Activated naive CD4-positive, alpha-beta T cell treated with anti-CD3 and anti-CD28 coated beads for 36 hours (primary cell): ENCODE data around the gene FTSJ3. TPM values are rescaled to one million over a fixed set of nuclear protein-coding genes. Genes with fewer than 3 reads are reported as not detected.
"Not testable (repeated sequence)": the region's sequence is repeated elsewhere in the genome, so short reads cannot be mapped to it uniquely, and the experiment has no call there.

Source experiments
- CTCF ChIA-PET: fragments of 350-600 bp; sonication (Branson Sonifier 250); formaldehyde crosslinking; loops from one replicate; lab custom pipeline; 2021; ENCODE audit warnings: antibody characterized with exemption; lab: Charles Lee
- DNase-seq: peaks from one replicate; pipeline ENCODE4 v3.0.0-alpha.2; 2020
- H3K27ac Mint-ChIP-seq: one replicate; pipeline ENCODE4 v1.8.0; 2021; ENCODE audit warnings: mild to moderate bottlenecking, mixed read lengths
- H3K27me3 Mint-ChIP-seq: one replicate; pipeline ENCODE4 v1.8.0; 2021; ENCODE audit warnings: low read depth, mixed read lengths
- H3K36me3 Mint-ChIP-seq: one replicate; pipeline ENCODE4 v1.8.0; 2021; ENCODE audit warnings: low read depth, mixed read lengths
- H3K4me1 Mint-ChIP-seq: one replicate; pipeline ENCODE4 v1.8.0; 2021; ENCODE audit warnings: low read depth, mixed read lengths
- H3K4me3 Mint-ChIP-seq: one replicate; pipeline ENCODE4 v1.8.0; 2021; ENCODE audit warnings: mild to moderate bottlenecking, moderate library complexity, mixed read lengths
- H3K9me3 Mint-ChIP-seq: one replicate; pipeline ENCODE4 v1.8.0; 2021; ENCODE audit warnings: mixed read lengths
- intact Hi-C: fragments of 100-400 bp; cut with micrococcal nuclease; formaldehyde crosslinking; loops from one replicate; pipeline ENCODE4 v1.15.1; 2023
- total RNA-seq, 2 experiments: library from RNA; stranded (reverse); gene quantifications; one replicate each; pipeline ENCODE4 v1.2.3, GENCODE V29; 2021

The FTSJ3 gene
- total RNA-seq, 2 experiments from 2014 or later: 25.3 to 26.2 TPM

- CTCF ChIA-PET: interaction anchor here (1.0 kb wide), 1 partner anchor 28 kb away, joined by 5 read pairs; no protein-coding TSS in a partner anchor
- H3K27ac Mint-ChIP-seq: no peak overlapping the region
Observed at GRCh38 chr17:63854709-63855108, 27.2 kb upstream of the FTSJ3 start.

GRCh38 chr17:63853260-63853659, 25.8 kb upstream of the FTSJ3 start:
- H3K27ac Mint-ChIP-seq: no peak overlapping the region
- no peaks in the 10 kb centered on the region for H3K27me3 Mint-ChIP-seq
- CTCF ChIA-PET: no interaction called here
- H3K4me3 Mint-ChIP-seq: no peak overlapping the region
- intact Hi-C loops: no loop called here
- no peaks in the 10 kb centered on the region for H3K9me3 Mint-ChIP-seq
- H3K4me1 Mint-ChIP-seq: peaks cover 10% of the 10 kb centered on the region
- no peaks in the 10 kb centered on the region for H3K36me3 Mint-ChIP-seq
- no peak for DNase-seq

More at GRCh38 chr17:63854709-63855108, 27.2 kb upstream of the FTSJ3 start:
- H3K4me1 Mint-ChIP-seq: no peaks in the 10 kb centered on the region
- intact Hi-C loops: no loop called here
- H3K36me3 Mint-ChIP-seq: no peaks in the 10 kb centered on the region
- H3K4me3 Mint-ChIP-seq: no peak overlapping the region
- no peaks in the 10 kb centered on the region for H3K9me3 Mint-ChIP-seq
- no peaks in the 10 kb centered on the region for H3K27me3 Mint-ChIP-seq
- DNase-seq: no peak

GRCh38 chr17:63850401-63850800, 22.9 kb upstream of the FTSJ3 start:
- CTCF ChIA-PET: interaction anchor here (1.2 kb wide), 1 partner anchor 16 kb away, joined by 3 read pairs; no protein-coding TSS in a partner anchor
- H3K9me3 Mint-ChIP-seq: peaks cover 2% of the 10 kb centered on the region
- no peak for DNase-seq
- no peak overlapping the region for H3K27ac Mint-ChIP-seq
- no peak overlapping the region for H3K4me3 Mint-ChIP-seq
- H3K36me3 Mint-ChIP-seq: peaks cover 1% of the 10 kb centered on the region
- H3K4me1 Mint-ChIP-seq: peaks cover 21% of the 10 kb centered on the region
- no peaks in the 10 kb centered on the region for H3K27me3 Mint-ChIP-seq
- intact Hi-C loops: no loop called here

- Mint-ChIP-seq H3K4me1 (peaks cover 24% of the 10 kb centered on the region), H3K4me3 (peak overlapping the region; percentile 75), H3K27me3 (no peaks in the 10 kb centered on the region), H3K9me3 (peaks cover 2% of the 10 kb centered on the region), H3K36me3 (peaks cover 1% of the 10 kb centered on the region), H3K27ac (peak overlapping the region; percentile 82)
- intact Hi-C loops: no loop called here
- peak; percentile 98 for DNase-seq
- CTCF ChIA-PET: interaction anchor here (0.6 to 4.9 kb wide), 17 partner anchors 10 to 180 kb away, joined by 3 to 38 read pairs (median 3); partner anchors contain the start of gene DDX42
Observed at GRCh38 chr17:63848834-63849689, 21.6 kb upstream of the FTSJ3 start.

- peak overlapping the region; percentile 75 for H3K4me3 Mint-ChIP-seq
- peaks cover 28% of the 10 kb centered on the region for H3K4me1 Mint-ChIP-seq
- H3K27ac Mint-ChIP-seq: no peak overlapping the region
- CTCF ChIA-PET: interaction anchor here (1.5 to 4.9 kb wide), 4 partner anchors 10 to 169 kb away, joined by 3 to 38 read pairs (median 8); no protein-coding TSS in a partner anchor
- H3K27me3 Mint-ChIP-seq: no peaks in the 10 kb centered on the region
- H3K36me3 Mint-ChIP-seq: peaks cover 1% of the 10 kb centered on the region
- DNase-seq: no peak
- intact Hi-C loops: no loop called here
- peaks cover 2% of the 10 kb centered on the region for H3K9me3 Mint-ChIP-seq
Observed at GRCh38 chr17:63847525-63848249, 20.2 kb upstream of the FTSJ3 start.

- Mint-ChIP-seq H3K36me3 (peaks cover 2% of the 10 kb centered on the region), H3K9me3 (peaks cover 2% of the 10 kb centered on the region), H3K27ac (no peak overlapping the region), H3K4me3 (no peak overlapping the region), H3K4me1 (peaks cover 37% of the 10 kb centered on the region), H3K27me3 (no peaks in the 10 kb centered on the region)
- CTCF ChIA-PET: interaction anchor here (1.6 to 4.9 kb wide), 2 partner anchors 14 to 20 kb away, joined by 7 to 38 read pairs; no protein-coding TSS in a partner anchor
- no peak for DNase-seq
- intact Hi-C loops: no loop called here
Observed at GRCh38 chr17:63845509-63845908, 18.0 kb upstream of the FTSJ3 start.

GRCh38 chr17:63843910-63844677, 16.6 kb upstream of the FTSJ3 start:
- peak overlapping the region; percentile 94 for H3K27ac Mint-ChIP-seq
- DNase-seq: no peak
- H3K9me3 Mint-ChIP-seq: peaks cover 2% of the 10 kb centered on the region
- peaks cover 43% of the 10 kb centered on the region for H3K4me1 Mint-ChIP-seq
- H3K27me3 Mint-ChIP-seq: no peaks in the 10 kb centered on the region
- peak overlapping the region; percentile 91 for H3K4me3 Mint-ChIP-seq
- peaks cover 5% of the 10 kb centered on the region for H3K36me3 Mint-ChIP-seq
- intact Hi-C loops: loop anchor here (1.0 to 2.0 kb wide), 8 partner anchors 17 to 301 kb away; partner anchors contain the start of genes CCDC47, DCAF7, ERN1 and FTSJ3
- CTCF ChIA-PET: interaction anchor here (0.5 to 4.9 kb wide), 10 partner anchors 9 to 500 kb away, joined by 3 to 38 read pairs (median 4); partner anchors contain the start of genes CCDC47, DDX42, FTSJ3 and PSMC5

- H3K27ac Mint-ChIP-seq: peak overlapping the region; percentile 94
- intact Hi-C loops: loop anchor here (1.0 to 2.0 kb wide), 8 partner anchors 16 to 301 kb away; partner anchors contain the start of genes CCDC47, DCAF7, ERN1 and FTSJ3
- H3K9me3 Mint-ChIP-seq, H3K36me3 Mint-ChIP-seq, H3K27me3 Mint-ChIP-seq: not testable (repeated sequence)
- H3K4me3 Mint-ChIP-seq: peak overlapping the region; percentile 91
- CTCF ChIA-PET: interaction anchor here (0.6 to 1.6 kb wide), 5 partner anchors 8 to 501 kb away, joined by 3 to 14 read pairs (median 4); partner anchors contain the start of genes FTSJ3 and PSMC5
- peak; percentile 53 for DNase-seq
- peaks cover 42% of the 10 kb centered on the region for H3K4me1 Mint-ChIP-seq
Observed at GRCh38 chr17:63843387-63843888, 16.0 kb upstream of the FTSJ3 start.

- H3K36me3 Mint-ChIP-seq: peaks cover 3% of the 10 kb centered on the region
- peaks cover 40% of the 10 kb centered on the region for H3K4me1 Mint-ChIP-seq
Observed at GRCh38 chr17:63842540-63843386, 15.3 kb upstream of the FTSJ3 start, which contains the start of gene SMARCD2. Gene SMARCD2, minus strand, starts transcription at chr17:63842685. Its CDS starts 11 bp downstream, at chr17:63842674.

GRCh38 chr17:63842173-63842539, 14.7 kb upstream of the FTSJ3 start:
- DNase-seq: peak; percentile 39
- peaks cover 3% of the 10 kb centered on the region for H3K36me3 Mint-ChIP-seq
- intact Hi-C loops: loop anchor here (2.0 kb wide), 2 partner anchors 289 to 303 kb away; partner anchors contain the start of gene ERN1
- peaks cover 37% of the 10 kb centered on the region for H3K4me1 Mint-ChIP-seq
- H3K9me3 Mint-ChIP-seq: no peaks in the 10 kb centered on the region
- CTCF ChIA-PET: interaction anchor here (1.1 kb wide), 1 partner anchor 9 kb away, joined by 5 read pairs; no protein-coding TSS in a partner anchor
- no peaks in the 10 kb centered on the region for H3K27me3 Mint-ChIP-seq
- peak overlapping the region; percentile 90 for H3K27ac Mint-ChIP-seq
- H3K4me3 Mint-ChIP-seq: peak overlapping the region; percentile 94

More at GRCh38 chr17:63842540-63843386, 15.3 kb upstream of the FTSJ3 start, which contains the start of gene SMARCD2:
- CTCF ChIA-PET: interaction anchor here (1.5 to 1.6 kb wide), 3 partner anchors 8 to 17 kb away, joined by 4 to 14 read pairs (median 4); partner anchors contain the start of genes FTSJ3 and PSMC5
- Mint-ChIP-seq H3K9me3 (no peaks in the 10 kb centered on the region), H3K4me3 (peak within 1 kb of the TSS; percentile 94), H3K27me3 (no peaks in the 10 kb centered on the region), H3K27ac (peak within 1 kb of the TSS; percentile 94)
- intact Hi-C loops: loop anchor here (1.0 to 2.0 kb wide), 8 partner anchors 15 to 302 kb away; partner anchors contain the start of genes CCDC47, DCAF7, ERN1 and FTSJ3
- peak; percentile 100 for DNase-seq
